Thyroid gland (tissue), 4 donors: ENCODE results near the gene KIRREL3. TPM values are rescaled to one million over a fixed set of nuclear protein-coding genes. Genes with fewer than 3 reads are reported as not detected.

Experiments
- DNase-seq, 2 donors: peaks; one replicate each; pipeline ENCODE4 v3.0.0-alpha.2; 2019
- H3K27ac ChIP-seq, 3 donors: fragments of 200-600 bp; sonication (generic); 1 replicate in 2 of 3; 2 replicates in 1 of 3; pipeline ENCODE4 v1.5.1; 2016 to 2019; ENCODE audit warnings: mild to moderate bottlenecking in 1 of 3, moderate library complexity in 1 of 3
- H3K27me3 ChIP-seq: fragments of 200-600 bp; sonication (generic); one replicate; pipeline ENCODE4 v1.5.1; 2019
- H3K36me3 ChIP-seq, 2 donors: fragments of 200-600 bp; sonication (generic); one replicate each; pipeline ENCODE4 v1.5.1; 2016 to 2019
- H3K4me1 ChIP-seq, 2 donors: fragments of 200-600 bp; sonication (generic); one replicate each; pipeline ENCODE4 v1.5.1; 2017 to 2019
- H3K4me3 ChIP-seq, 3 donors: fragments of 200-600 bp; sonication (generic); replicated peaks in 1 of 3; 1 replicate in 2 of 3; 2 replicates in 1 of 3; pipeline ENCODE4 v1.5.1; 2016; ENCODE audit warnings: mild to moderate bottlenecking in 1 of 3
- H3K9me3 ChIP-seq: fragments of 200-600 bp; sonication (generic); one replicate; pipeline ENCODE4 v1.5.1; 2017
- POLR2A ChIP-seq, 2 donors: fragments of 450-650 bp; IDR thresholded peaks; one replicate each; pipeline ENCODE4 v1.6.1; 2017; ENCODE audit warnings: antibody characterized with exemption in 2 of 2, mild to moderate bottlenecking in 2 of 2, moderate library complexity in 1 of 2
- WGBS, 2 donors: methylation state at CpG; one replicate each; pipeline ENCODE4 v1.1.5; 2017; 5-methylcytosine and 5-hydroxymethylcytosine counted together
- intact Hi-C: fragments of 100-400 bp; cut with DNase I; formaldehyde crosslinking; loops from one replicate; pipeline ENCODE4 v1.15.1; 2023
- total RNA-seq, 4 donors: library from RNA; depleted of rRNA; stranded (reverse); fragments of >200 nt; gene quantifications; one replicate each; pipeline ENCODE4 v1.2.3, GENCODE V29; 2016
- TF ChIP-seq, protein P1 (sequence below), 6 experiments: fragments of 200-600 bp in 3 of 6; fragments of 450-650 bp in 3 of 6; sonication (generic) in 3 of 6; IDR thresholded peaks; one replicate each; pipeline ENCODE4 v1.5.1; 2016 to 2019; ENCODE audit warnings: antibody characterized with exemption in 6 of 6, mild to moderate bottlenecking in 2 of 6, inconsistent platforms in 1 of 6, moderate library complexity in 1 of 6

Gene KIRREL3
- total RNA-seq, 4 donors from 2014 or later, result 0.78 TPM; not detected in 3

DNA sequence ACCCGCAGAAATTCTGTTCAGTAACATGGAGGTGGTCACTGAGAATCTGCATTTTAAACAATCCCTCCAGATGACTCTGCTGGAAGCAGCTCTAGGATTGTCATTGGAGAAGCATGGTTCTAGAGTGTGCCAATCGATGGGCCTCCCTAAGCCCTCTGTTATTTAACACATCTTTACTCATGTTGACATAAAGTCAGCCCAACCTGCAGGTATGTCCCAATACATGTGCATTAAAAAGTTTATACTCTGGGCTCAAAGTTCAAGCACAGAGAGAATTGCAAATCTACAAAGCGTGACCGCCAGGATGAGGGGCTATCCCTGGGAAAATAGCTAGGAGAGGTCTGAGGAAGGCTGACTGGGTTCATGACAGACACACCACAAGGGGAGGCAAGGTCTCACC, 116.4 kb downstream of the KIRREL3 start:
- H3K27ac ChIP-seq, result no peak overlapping the region
- TF ChIP-seq, protein P1, sequence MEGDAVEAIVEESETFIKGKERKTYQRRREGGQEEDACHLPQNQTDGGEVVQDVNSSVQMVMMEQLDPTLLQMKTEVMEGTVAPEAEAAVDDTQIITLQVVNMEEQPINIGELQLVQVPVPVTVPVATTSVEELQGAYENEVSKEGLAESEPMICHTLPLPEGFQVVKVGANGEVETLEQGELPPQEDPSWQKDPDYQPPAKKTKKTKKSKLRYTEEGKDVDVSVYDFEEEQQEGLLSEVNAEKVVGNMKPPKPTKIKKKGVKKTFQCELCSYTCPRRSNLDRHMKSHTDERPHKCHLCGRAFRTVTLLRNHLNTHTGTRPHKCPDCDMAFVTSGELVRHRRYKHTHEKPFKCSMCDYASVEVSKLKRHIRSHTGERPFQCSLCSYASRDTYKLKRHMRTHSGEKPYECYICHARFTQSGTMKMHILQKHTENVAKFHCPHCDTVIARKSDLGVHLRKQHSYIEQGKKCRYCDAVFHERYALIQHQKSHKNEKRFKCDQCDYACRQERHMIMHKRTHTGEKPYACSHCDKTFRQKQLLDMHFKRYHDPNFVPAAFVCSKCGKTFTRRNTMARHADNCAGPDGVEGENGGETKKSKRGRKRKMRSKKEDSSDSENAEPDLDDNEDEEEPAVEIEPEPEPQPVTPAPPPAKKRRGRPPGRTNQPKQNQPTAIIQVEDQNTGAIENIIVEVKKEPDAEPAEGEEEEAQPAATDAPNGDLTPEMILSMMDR (IDR thresholded peaks at IDR 0.05), result no peak
- TF ChIP-seq POLR2A (IDR thresholded peaks at IDR 0.05), result no peak
- no peaks in the 10 kb centered on the region for H3K36me3 ChIP-seq
- H3K27me3 ChIP-seq, result no peaks in the 10 kb centered on the region
- 59 to 60% methylated on average over 4 of the region's 4 CpGs for WGBS, 2 donors
- H3K4me3 ChIP-seq, result no peak overlapping the region
- no peak for DNase-seq
- no peaks in the 10 kb centered on the region for H3K4me1 ChIP-seq
- intact Hi-C loops, result no loop called here
- no peaks in the 10 kb centered on the region for H3K9me3 ChIP-seq

GRCh38 chr11:126880872-126881271, 119.7 kb downstream of the KIRREL3 start:
- TF ChIP-seq, protein P1 (IDR thresholded peaks at IDR 0.05), result no peak
- no peak for TF ChIP-seq POLR2A (IDR thresholded peaks at IDR 0.05)
- no peaks in the 10 kb centered on the region for H3K27me3 ChIP-seq
- no peak overlapping the region for H3K4me3 ChIP-seq
- intact Hi-C loops, result no loop called here
- H3K4me1 ChIP-seq, result no peaks in the 10 kb centered on the region
- H3K9me3 ChIP-seq, result no peaks in the 10 kb centered on the region
- 63 to 67% methylated on average over 5 of the region's 5 CpGs for WGBS, 2 donors
- no peak for DNase-seq
- no peaks in the 10 kb centered on the region for H3K36me3 ChIP-seq
- no peak overlapping the region for H3K27ac ChIP-seq

- TF ChIP-seq, protein P1 (IDR thresholded peaks at IDR 0.05), result no peak
- no peak for TF ChIP-seq POLR2A (IDR thresholded peaks at IDR 0.05)
- no peaks in the 10 kb centered on the region for H3K27me3 ChIP-seq
- no peaks in the 10 kb centered on the region for H3K9me3 ChIP-seq
- intact Hi-C loops, result no loop called here
- DNase-seq, result no peak
- H3K4me3 ChIP-seq, result no peak overlapping the region
- no peaks in the 10 kb centered on the region for H3K4me1 ChIP-seq
- no peaks in the 10 kb centered on the region for H3K36me3 ChIP-seq
- no peak overlapping the region for H3K27ac ChIP-seq
These were observed 121.1 kb downstream of the KIRREL3 start for GRCh38 chr11:126879516-126879915.

DNA sequence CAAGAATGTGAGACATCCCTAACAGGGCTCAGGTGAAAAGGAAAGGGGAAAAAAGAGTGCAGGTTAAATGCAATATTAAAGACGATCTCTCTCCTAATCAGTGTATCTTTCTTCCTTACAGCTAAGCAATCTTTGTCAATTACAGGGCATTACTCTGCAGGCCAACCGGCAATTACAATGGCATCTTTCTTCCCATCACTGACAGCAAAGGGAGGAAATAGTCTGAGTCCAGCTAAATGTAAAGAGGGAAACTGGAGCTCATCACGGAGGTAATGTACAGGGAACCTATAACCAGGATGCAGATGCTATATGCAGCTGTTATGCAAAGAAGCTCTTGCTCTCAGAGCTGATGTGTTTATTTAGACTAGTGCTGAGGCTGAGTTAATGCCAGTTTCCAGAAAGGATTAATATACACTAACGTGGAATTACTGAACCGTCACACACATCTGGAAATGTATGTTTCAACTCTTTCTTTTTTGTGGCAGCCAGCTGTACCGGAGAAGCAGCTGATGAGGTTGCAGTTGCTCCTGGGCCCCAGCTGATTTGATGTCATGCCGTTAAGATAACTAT, 121.6 kb downstream of the KIRREL3 start:
- no peaks in the 10 kb centered on the region for H3K36me3 ChIP-seq
- intact Hi-C loops, result no loop called here
- H3K4me3 ChIP-seq, result no peak overlapping the region
- no peaks in the 10 kb centered on the region for H3K27me3 ChIP-seq
- no peak for TF ChIP-seq POLR2A (IDR thresholded peaks at IDR 0.05)
- TF ChIP-seq, protein P1 (IDR thresholded peaks at IDR 0.05), result no peak
- no peaks in the 10 kb centered on the region for H3K4me1 ChIP-seq
- H3K9me3 ChIP-seq, result no peaks in the 10 kb centered on the region
- H3K27ac ChIP-seq, result no peak overlapping the region
- DNase-seq, result no peak
- WGBS, 2 donors, result 68 to 70% methylated on average over 7 of the region's 7 CpGs

GRCh38 chr11:126874831-126875230, 125.7 kb downstream of the KIRREL3 start:
- Histone ChIP-seq H3K27me3 (no peaks in the 10 kb centered on the region), H3K4me3 (no peak overlapping the region), H3K9me3 (no peaks in the 10 kb centered on the region), H3K4me1 (no peaks in the 10 kb centered on the region), H3K27ac (no peak overlapping the region), H3K36me3 (no peaks in the 10 kb centered on the region)
- TF ChIP-seq POLR2A (IDR thresholded peaks at IDR 0.05), result no peak
- TF ChIP-seq, protein P1 (IDR thresholded peaks at IDR 0.05), result no peak
- WGBS, 2 donors, result 49 to 53% methylated on average over 5 of the region's 5 CpGs
- intact Hi-C loops, result no loop called here
- DNase-seq, result no peak
